Naive B cell (primary cell): ENCODE measurements around the gene SH3RF3. TPM values are rescaled to one million over a fixed set of nuclear protein-coding genes. Genes with fewer than 3 reads are reported as not detected.

Experiments used
- ATAC-seq, 2 donors: fragments of 150-1000 bp; cut with Tn5 transposase; 2 replicates each; pipeline ENCODE4 v1.10.0; 2021; ENCODE audit warnings: low read depth in 2 of 2, mild to moderate bottlenecking in 2 of 2, moderate library complexity in 2 of 2
- DNase-seq: peaks from one replicate; pipeline ENCODE4 v3.0.0; 2022
- H3K27ac Mint-ChIP-seq, 6 donors: one replicate each; pipeline ENCODE4 v1.8.0; 2020 to 2022; ENCODE audit warnings: mild to moderate bottlenecking in 6 of 6, mixed read lengths in 6 of 6, moderate library complexity in 5 of 6, inconsistent platforms in 2 of 6
- H3K27me3 Mint-ChIP-seq, 3 donors: one replicate each; pipeline ENCODE4 v1.8.0; 2021 to 2022; ENCODE audit warnings: mixed read lengths in 3 of 3, mild to moderate bottlenecking in 1 of 3
- H3K36me3 Mint-ChIP-seq, 2 donors: one replicate each; pipeline ENCODE4 v1.8.0; 2020 to 2022; ENCODE audit warnings: mixed read lengths in 2 of 2, inconsistent platforms in 1 of 2, mild to moderate bottlenecking in 1 of 2
- H3K4me1 Mint-ChIP-seq, 3 donors: one replicate each; pipeline ENCODE4 v1.8.0; 2020 to 2022; ENCODE audit warnings: mixed read lengths in 3 of 3, inconsistent platforms in 1 of 3, mild to moderate bottlenecking in 1 of 3, moderate library complexity in 1 of 3
- H3K4me3 Mint-ChIP-seq, 8 donors: one replicate each; pipeline ENCODE4 v1.8.0; 2020 to 2022; ENCODE audit warnings: mild to moderate bottlenecking in 8 of 8, mixed read lengths in 8 of 8, moderate library complexity in 8 of 8, inconsistent platforms in 2 of 8
- H3K9me3 Mint-ChIP-seq, 7 donors: one replicate each; pipeline ENCODE4 v1.8.0; 2020 to 2022; ENCODE audit warnings: mixed read lengths in 7 of 7, mild to moderate bottlenecking in 5 of 7, inconsistent platforms in 2 of 7, moderate library complexity in 1 of 7
- polyA plus RNA-seq, 6 donors: library from polyadenylated mRNA; unstranded; fragments of 300-500 nt; fragmentation: Illumina TruSeq; gene quantifications; one replicate each; pipeline ENCODE4 v1.2.3, GENCODE V29; 2021; ENCODE audit warnings: low read depth in 6 of 6

The SH3RF3 gene
- polyA plus RNA-seq, 6 donors from 2014 or later = 0.05 to 0.76 (median 0.64) TPM; not detected in 1

GRCh38 chr2:109260886-109261700, 132.1 kb downstream of the SH3RF3 start:
- DNase-seq = no peak
- Mint-ChIP-seq H3K36me3 (no peaks in the 10 kb centered on the region), H3K9me3 (no peaks in the 10 kb centered on the region), H3K4me3 (no peak overlapping the region), H3K27me3 (peaks cover 0 to 6% (median 4%) of the 10 kb centered on the region in 3 donors), H3K4me1 (peaks cover 20 to 55% (median 30%) of the 10 kb centered on the region in 3 donors), H3K27ac (peak overlapping the region in 2 of 6 donors; percentile 44 to 69)
- no peak for ATAC-seq

- Mint-ChIP-seq H3K27me3 (peaks cover 0 to 8% (median 4%) of the 10 kb centered on the region in 3 donors), H3K9me3 (no peaks in the 10 kb centered on the region), H3K4me3 (no peak overlapping the region), H3K36me3 (no peaks in the 10 kb centered on the region), H3K4me1 (peaks cover 11 to 47% (median 21%) of the 10 kb centered on the region in 3 donors), H3K27ac (peak overlapping the region in 1 of 6 donors; percentile 14)
- ATAC-seq (no peak), DNase-seq (no peak)
Measured at GRCh38 chr2:109261906-109262631, 133.1 kb downstream of the SH3RF3 start.

GRCh38 chr2:109264595-109265328, 135.8 kb downstream of the SH3RF3 start:
- Mint-ChIP-seq H3K27ac (peak overlapping the region in 1 of 6 donors; percentile 56), H3K4me1 (peaks cover 8 to 31% (median 9%) of the 10 kb centered on the region in 3 donors), H3K9me3 (no peaks in the 10 kb centered on the region), H3K27me3 (peaks cover 0 to 8% (median 4%) of the 10 kb centered on the region in 3 donors), H3K4me3 (peak overlapping the region in 1 of 8 donors; percentile 20), H3K36me3 (no peaks in the 10 kb centered on the region)
- DNase-seq (no peak), ATAC-seq (no peak)

GRCh38 chr2:109265369-109265768, 136.4 kb downstream of the SH3RF3 start:
- Mint-ChIP-seq H3K4me1 (peaks cover 8 to 32% (median 8%) of the 10 kb centered on the region in 3 donors), H3K9me3 (no peaks in the 10 kb centered on the region), H3K4me3 (no peak overlapping the region), H3K36me3 (no peaks in the 10 kb centered on the region), H3K27ac (no peak overlapping the region), H3K27me3 (peaks cover 0 to 8% (median 4%) of the 10 kb centered on the region in 3 donors)
- DNase-seq (no peak), ATAC-seq (no peak)

GRCh38 chr2:109265953-109266352, 136.9 kb downstream of the SH3RF3 start:
- Mint-ChIP-seq H3K9me3 (no peaks in the 10 kb centered on the region), H3K4me1 (peaks cover 5 to 30% (median 8%) of the 10 kb centered on the region in 3 donors), H3K27me3 (peaks cover 0 to 8% (median 4%) of the 10 kb centered on the region in 3 donors), H3K36me3 (no peaks in the 10 kb centered on the region), H3K4me3 (peak overlapping the region in 1 of 8 donors; percentile 0), H3K27ac (no peak overlapping the region)
- ATAC-seq (no peak), DNase-seq (no peak)

- no peak for DNase-seq
Measured at GRCh38 chr2:109266496-109266895, 137.5 kb downstream of the SH3RF3 start.

GRCh38 chr2:109266998-109267854, 138.2 kb downstream of the SH3RF3 start:
- ATAC-seq = no peak
- peaks cover 5 to 20% (median 5%) of the 10 kb centered on the region in 3 donors for H3K4me1 Mint-ChIP-seq
- no peaks in the 10 kb centered on the region for H3K36me3 Mint-ChIP-seq
- no peaks in the 10 kb centered on the region for H3K9me3 Mint-ChIP-seq
- DNase-seq = no peak
- no peak overlapping the region for H3K27ac Mint-ChIP-seq
- no peak overlapping the region for H3K4me3 Mint-ChIP-seq
- H3K27me3 Mint-ChIP-seq = peaks cover 0 to 8% (median 4%) of the 10 kb centered on the region in 3 donors

More at GRCh38 chr2:109266496-109266895, 137.5 kb downstream of the SH3RF3 start:
- H3K9me3 Mint-ChIP-seq = no peaks in the 10 kb centered on the region
- H3K4me3 Mint-ChIP-seq = no peak overlapping the region
- H3K27me3 Mint-ChIP-seq = peaks cover 0 to 8% (median 4%) of the 10 kb centered on the region in 3 donors
- ATAC-seq = no peak
- no peak overlapping the region for H3K27ac Mint-ChIP-seq
- no peaks in the 10 kb centered on the region for H3K36me3 Mint-ChIP-seq
- peaks cover 5 to 26% (median 8%) of the 10 kb centered on the region in 3 donors for H3K4me1 Mint-ChIP-seq

GRCh38 chr2:109268916-109269315, 139.9 kb downstream of the SH3RF3 start:
- peaks cover 5 to 20% (median 5%) of the 10 kb centered on the region in 3 donors for H3K4me1 Mint-ChIP-seq
- H3K9me3 Mint-ChIP-seq = no peaks in the 10 kb centered on the region
- no peak overlapping the region for H3K27ac Mint-ChIP-seq
- DNase-seq (no peak), ATAC-seq (no peak)
- no peaks in the 10 kb centered on the region for H3K36me3 Mint-ChIP-seq
- peaks cover 0 to 8% (median 4%) of the 10 kb centered on the region in 3 donors for H3K27me3 Mint-ChIP-seq
- no peak overlapping the region for H3K4me3 Mint-ChIP-seq

- peaks cover 0 to 8% (median 4%) of the 10 kb centered on the region in 3 donors for H3K27me3 Mint-ChIP-seq
- peak overlapping the region in 1 of 6 donors; percentile 58 for H3K27ac Mint-ChIP-seq
- no peaks in the 10 kb centered on the region for H3K9me3 Mint-ChIP-seq
- H3K4me1 Mint-ChIP-seq = peaks cover 5 to 20% (median 5%) of the 10 kb centered on the region in 3 donors
- no peaks in the 10 kb centered on the region for H3K36me3 Mint-ChIP-seq
- H3K4me3 Mint-ChIP-seq = no peak overlapping the region
- DNase-seq = no peak
- no peak for ATAC-seq
Measured at GRCh38 chr2:109269706-109270504, 140.9 kb downstream of the SH3RF3 start.

GRCh38 chr2:109270505-109271312, 141.7 kb downstream of the SH3RF3 start:
- no peaks in the 10 kb centered on the region for H3K9me3 Mint-ChIP-seq
- H3K4me1 Mint-ChIP-seq = peaks cover 5 to 21% (median 5%) of the 10 kb centered on the region in 3 donors
- no peak for ATAC-seq
- H3K27ac Mint-ChIP-seq = peak overlapping the region in 2 of 6 donors; percentile 20 to 44
- no peak overlapping the region for H3K4me3 Mint-ChIP-seq
- no peaks in the 10 kb centered on the region for H3K36me3 Mint-ChIP-seq
- peaks cover 0 to 6% (median 4%) of the 10 kb centered on the region in 3 donors for H3K27me3 Mint-ChIP-seq
- no peak for DNase-seq

GRCh38 chr2:109271920-109272319, 142.9 kb downstream of the SH3RF3 start:
- Mint-ChIP-seq H3K4me3 (no peak overlapping the region), H3K36me3 (no peaks in the 10 kb centered on the region), H3K9me3 (no peaks in the 10 kb centered on the region), H3K27me3 (no peaks in the 10 kb centered on the region), H3K4me1 (peaks cover 0 to 19% (median 5%) of the 10 kb centered on the region in 3 donors), H3K27ac (no peak overlapping the region)
- DNase-seq = no peak
- ATAC-seq = no peak
